GM21447 (cell line): ENCODE data around the gene NME3.

Experiments used
- ATAC-seq: cut with Tn5 transposase; IDR thresholded peaks from one replicate; pipeline ENCODE4 v1.9.1; 2021; ENCODE audit not compliant: unreplicated experiment

Gene NME3

DNA sequence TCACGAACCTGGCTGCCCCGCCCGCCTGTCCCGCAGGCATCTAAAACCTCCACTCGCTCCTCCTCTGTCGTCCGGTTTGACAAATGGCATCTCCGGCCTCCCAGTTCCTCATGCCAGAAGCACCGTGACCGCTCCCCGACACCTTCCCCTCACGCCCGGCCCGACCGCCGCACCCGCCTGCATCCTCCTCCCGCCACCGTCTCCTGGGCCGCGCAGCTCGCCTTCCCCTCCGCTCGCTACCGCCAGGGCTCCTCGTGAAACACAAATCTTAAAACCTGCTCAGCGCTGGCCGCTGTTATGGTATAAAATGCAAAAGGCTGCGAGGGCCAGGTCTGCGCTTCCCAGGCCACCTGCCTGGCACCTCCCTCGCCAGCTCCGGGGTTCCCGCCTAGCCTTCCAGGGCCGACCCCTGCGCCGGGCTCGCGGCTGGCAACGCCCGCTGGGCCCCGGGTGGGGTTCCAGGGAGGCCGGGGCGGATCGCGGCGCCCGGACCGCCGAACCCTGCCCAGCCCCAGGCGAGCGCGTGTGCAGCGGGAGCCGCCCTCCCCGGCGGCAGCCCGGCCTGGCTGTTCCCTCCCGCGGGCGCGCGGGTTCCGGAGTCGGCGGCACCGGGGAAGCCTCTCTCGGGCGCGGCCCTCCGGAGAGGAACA lies 10.5 kb upstream of the NME3 start:
- ATAC-seq = no peak

DNA sequence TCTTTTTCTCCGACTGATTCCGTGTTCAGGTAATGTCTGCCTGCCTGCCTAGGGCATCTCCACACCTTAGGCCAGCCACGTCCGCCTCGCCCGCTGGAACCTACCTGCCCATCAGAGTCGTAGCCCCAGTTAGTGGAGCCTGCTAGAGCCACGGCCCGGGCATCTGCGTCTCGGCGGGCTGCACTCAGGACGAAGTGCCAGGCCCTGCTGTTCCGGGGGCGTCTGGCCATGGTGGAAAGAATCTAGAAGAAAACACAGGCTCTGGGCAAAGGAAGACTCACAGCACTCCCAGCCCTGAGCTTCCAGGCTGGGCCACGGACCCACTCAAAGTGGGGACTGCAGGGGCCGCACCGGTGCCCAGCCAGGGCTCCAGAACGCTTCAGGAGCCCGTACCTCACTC lies 9.9 kb upstream of the NME3 start:
- no peak for ATAC-seq

DNA sequence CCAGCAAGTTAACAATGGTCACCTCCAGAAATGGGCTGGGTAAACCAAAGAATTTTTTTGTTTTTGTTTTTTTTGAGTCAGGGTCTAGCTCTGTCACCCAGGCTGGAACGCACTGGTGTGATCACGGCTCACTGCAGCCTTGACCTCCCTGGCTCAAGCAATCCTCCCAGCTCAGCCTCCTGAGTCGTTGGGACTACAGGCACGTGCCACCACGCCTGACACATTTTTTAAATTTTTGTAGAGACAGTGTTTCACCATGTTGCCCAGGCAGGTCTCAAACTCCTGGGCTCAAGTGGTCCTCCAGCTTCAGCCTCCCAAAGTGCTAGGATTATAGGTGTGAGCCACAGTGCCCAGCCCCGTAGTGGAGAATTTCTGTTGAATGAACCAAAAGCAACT lies 9.3 kb upstream of the NME3 start:
- ATAC-seq = no peak

DNA sequence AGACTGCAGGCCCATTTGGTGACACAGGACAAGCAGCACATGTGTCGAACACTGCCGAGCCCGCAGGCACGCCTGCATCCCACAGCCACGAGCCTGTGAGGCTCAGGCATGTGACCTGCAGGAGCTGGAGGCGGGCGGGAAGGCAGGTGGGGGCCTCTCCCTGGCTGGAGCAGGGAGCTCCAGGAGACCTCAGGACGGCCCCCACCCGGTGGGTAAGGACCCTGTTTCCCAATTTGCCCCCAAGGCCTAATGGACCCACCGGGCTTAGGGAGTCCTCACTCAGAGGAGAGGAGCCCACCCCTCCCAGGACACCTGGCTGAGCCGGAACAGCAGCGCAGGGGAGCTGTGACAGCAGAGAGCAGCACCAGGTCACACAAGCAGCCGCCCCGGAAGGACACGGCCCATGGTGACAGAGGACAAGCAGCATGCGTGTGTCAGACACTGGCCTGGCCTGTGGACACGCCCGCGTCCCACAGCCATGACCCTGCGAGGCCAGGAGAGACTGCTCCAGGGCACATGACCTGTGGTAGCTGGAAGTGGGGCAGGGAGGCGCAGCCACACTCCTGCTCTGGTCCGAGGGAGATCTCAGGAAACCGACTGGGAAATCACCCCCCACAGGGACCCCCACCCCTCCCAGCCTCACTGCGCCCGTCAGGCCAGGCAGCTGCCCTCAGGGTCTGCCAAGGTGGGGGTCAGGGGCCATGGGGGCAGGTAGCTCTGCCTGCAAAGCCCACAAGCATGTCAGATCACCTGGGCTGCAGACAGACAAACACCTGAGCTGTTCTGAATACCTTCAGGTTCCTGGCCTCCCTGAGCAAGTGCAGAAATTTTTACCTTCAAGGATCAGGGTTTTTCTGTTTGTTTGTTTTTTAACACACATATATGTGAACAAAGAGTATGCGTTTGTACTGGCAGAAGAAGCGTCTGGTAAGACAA lies 8.7 kb upstream of the NME3 start:
- no peak for ATAC-seq

DNA sequence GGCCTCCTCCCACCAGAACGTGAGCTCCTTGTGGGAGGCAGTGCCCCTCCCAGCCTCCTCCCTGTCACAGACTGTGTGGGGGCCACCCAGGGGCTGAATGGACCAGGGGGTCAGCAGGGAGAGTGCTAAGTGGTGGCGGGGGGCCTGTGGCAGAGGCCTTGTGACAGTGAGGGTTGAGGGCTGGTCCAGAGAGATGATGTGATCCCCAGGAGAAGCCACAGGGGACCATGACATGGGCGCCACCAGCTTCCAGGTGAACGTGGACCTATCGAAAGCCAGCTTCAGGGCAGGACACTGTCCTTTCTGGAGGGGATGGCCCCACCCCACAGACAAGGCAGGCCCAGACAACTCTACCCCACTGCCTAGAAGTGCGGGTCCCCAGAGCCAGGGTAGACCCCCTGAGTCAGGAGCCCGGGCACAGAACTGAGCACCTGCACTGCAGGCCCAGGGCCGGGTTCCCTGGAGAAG lies 7.9 kb upstream of the NME3 start:
- no peak for ATAC-seq

DNA sequence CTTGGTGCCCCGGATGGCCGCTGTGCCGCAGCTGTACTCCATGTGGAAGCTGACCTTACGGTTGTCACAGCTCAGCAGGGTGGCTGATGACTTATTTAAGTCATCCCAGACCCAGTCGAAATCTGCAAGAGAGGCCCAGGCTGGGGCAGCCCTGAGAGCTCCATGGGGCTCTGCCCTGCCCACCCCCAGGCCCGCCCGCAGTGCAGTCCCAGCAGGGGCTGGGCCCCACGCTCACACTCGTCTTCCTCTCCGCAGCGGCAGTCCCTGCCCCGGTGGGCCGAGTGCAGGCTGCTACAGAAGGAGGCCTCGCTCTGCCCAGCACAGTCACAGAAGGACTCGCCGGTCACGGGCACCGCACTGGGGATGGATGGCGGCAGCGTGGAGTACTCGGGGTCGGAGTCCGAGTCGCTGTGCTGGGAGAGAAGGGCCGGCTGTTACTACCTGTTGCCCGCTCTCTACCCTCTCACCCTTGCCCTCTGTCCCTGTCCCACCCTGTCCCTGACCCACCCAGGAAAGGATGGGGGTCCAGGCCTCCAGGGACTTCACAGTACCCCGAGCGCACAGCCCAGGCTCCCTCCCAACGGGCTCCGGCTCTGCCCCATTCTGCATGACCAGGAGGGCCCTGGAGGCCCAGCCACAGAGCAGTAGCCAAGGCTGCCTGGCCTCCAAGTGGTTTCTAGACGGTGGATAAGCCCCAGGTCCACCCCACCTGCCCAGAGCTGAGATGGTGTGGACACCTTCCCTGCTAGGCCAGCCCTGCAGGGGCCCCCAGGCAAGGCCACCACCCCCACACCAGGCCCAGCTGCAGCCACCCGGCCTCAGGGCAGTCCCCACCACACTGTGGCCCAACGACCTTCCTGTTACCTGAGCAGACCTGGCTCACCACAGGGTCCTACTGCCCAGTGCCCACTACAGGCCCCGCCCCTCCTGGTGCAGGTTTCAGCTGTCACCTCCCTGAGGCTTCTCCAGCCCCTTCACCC lies 7.1 kb upstream of the NME3 start:
- ATAC-seq = no peak

DNA sequence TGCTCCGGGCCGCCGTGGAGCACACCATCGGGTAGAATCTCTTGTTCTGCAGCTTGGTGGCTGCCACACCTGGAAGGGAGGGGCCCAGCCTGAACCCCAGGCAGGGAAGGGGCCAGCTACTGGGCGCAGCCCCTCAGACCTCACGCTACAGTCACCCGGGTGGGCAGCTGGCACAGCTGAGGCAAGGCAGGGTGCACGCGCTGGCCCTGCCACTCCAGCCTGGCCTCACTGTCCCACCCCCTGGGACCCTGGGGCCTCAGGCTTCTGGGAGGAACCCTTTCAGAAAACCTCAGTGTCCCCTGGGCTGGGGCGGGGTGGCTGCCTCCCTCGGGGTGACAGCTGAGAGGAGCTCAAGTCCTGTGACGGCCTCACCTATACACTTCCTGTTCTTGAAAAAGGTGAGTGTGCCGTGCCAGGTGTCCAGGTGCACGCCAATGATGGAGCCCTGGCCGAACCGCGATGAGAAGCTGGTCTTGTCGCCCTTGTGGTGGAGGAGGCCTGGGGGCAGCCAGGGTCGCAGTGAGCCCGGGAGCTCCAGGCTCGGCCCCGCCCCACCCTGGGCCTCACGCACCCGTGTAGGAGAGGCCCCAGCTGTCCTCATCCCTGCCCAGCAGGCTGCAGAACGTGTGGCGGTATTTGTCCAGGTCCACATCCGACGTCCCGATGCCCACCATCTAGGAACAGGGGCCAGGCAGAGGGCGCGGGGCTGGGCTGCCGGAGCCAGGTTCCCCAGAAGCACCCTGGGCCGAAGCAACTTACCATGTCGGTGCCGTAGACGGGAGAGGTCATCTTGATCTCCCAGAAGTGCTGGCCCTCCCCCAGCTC lies 6.2 kb upstream of the NME3 start:
- no peak for ATAC-seq

DNA sequence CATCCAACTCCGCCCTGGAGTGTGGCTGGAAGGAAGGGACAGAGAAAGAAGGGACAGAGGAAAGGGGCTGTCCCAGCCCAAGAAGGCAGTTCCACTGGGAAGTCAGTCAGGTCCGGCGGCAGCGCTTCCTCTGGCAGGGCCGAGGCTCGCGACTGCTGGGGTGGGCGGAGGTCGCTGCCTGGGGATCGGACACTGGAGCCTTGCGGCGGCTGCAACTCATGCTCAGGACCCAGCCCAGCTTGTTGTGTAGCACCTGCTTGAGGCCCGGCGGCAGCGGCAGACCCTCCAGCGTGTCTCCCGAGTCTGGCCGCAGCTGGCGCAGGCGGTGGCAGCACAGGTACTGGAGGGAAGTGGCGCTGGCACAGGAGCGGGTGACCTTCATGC lies 5.6 kb upstream of the NME3 start:
- ATAC-seq = no peak

DNA sequence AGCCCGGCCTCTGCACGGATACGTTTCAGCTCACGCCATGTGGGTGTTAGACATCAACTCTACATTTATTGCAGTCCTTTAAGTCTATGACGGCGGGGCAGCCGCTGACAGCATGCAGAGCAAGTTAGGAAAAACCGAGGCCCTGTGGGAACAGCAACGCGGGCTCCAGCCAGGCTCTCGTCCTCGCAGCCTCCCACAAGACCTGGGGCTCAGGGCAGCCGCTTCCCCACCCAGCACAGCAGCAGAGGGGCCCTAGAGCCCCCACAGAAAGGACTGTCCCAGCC lies 5.3 kb upstream of the NME3 start:
- no peak for ATAC-seq

DNA sequence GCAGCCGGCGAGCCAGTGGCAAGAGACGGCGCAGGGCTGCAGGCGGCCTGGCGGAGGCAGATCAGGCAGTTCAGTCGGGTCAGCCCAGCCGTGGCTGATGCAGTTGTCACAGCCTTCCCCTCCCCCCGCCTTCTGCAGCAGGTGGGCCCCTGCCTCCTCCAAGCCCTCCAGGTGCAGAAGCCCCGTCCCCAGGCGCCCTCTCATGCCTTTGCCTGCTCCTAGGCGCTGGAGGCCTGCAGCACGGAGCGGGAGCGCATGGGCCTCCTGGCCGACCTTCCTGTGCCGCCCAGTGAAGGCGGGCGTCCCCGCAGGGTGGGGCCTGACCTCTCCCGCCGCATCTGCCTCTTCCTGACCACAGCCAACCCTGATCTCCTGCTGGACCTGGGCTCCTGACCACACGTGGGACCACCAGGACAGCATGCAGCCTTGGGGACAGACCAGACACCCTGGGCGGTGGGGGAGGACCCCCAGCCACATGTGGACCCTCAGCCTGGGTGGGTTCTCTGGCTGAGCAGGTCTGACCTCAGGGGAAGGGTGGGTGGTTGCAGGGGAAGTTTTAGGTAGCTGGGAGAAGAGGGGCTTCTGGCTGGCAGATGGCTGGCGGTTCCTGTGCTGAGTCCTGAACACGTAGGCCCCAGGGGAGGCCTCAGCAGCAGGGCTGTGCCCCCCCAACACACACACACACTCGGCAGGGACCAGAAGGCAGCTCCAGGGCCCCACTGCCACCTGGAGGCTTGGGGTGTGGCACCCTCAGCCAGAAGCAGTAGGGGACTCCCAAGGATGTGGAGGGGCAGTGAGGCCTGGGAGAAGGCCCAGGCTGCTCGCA lies 4.7 kb upstream of the NME3 start:
- no peak for ATAC-seq

DNA sequence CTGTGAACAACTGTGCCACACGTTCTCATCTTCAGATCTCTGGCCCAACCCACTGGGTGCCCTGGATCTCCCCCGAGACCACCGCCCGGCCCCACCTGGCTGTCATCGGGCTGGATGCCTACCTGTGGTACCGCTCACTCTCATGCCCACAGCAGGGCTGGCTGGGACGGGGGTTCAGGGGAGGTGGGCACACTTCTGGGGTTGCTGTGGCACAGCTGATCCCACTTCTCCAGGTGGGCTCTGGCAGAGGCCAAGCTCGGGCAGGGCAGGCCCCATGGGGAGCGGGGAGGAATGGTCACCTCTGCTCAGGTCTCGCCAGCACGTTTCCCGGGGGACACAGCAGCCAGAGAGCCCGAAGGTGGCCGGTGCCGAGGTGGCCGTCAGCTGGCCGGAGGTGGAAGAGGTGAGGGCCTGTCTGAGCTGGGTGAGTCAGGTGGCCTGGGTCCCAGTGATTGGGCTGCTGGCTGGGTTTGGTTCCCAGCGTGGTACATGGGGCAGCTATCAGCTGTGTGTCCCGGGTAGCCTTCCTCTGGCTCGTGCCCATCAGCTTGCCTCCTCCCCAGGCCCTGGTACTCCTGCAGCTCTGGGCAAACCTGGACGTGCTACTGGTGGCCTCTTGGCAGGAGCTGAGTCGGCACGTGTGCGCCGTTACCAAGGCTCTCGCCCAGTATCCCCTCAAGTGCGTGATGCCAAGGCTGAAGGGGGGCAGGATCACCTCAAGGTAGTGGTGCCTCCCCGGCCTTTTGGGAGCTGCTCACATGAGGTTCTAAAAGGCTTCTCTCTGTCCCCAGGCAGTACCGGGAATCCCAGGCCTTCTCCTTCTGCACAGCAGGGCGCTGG lies 3.9 kb upstream of the NME3 start:
- no peak for ATAC-seq

DNA sequence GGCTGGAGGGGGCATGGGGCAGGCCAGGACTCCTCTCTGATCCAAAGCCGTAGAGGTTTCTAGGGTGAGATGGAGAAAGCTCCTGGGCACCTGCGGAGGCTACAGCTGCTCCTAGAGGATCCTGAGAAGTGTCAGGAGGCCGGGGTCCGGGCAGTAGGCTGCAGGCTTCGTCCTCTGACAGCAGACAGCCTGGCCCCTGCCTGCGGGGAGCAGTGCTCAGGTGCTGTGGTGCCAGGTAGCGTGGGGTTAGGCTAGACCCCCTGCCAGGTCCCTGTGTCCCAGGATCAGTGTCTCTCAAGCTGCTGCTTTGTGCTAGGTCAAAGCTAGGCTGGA lies 3.1 kb upstream of the NME3 start:
- no peak for ATAC-seq

DNA sequence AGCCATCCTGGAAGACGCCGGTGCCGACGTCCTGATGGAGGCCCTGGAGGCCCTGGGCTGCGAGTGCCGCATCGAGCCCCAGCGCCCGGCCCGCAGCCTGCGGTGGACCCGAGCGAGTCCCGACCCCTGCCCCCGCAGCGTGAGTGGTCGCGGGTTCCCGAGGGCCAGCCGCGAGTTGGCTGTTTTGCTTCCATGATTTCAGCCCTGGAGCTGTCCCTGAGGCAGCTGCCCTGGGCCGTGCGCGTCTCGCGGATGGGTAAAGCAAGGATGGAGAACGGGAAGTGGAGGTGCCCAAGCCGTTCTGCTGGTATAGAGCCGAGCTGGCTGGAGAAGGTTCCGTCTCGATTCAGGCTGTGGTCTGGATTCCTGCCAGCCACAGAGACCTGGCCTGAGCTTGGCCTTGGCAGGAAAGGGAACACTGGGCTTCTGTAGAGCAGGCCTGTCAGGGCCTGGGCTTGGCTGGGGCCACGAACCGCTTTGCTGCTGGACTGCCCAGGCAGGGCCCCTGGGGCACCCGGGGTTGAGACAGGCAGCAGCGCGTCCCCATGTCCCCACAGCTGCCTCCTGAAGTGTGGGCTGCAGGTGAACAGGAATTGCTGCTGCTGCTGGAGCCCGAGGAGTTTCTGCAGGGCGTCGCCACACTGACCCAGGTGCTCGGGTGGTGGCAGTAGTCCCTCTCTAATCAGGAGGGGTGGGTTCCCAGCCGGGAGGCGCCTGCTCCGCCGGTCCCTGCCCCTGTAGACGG lies 2.5 kb upstream of the NME3 start:
- ATAC-seq = no peak

DNA sequence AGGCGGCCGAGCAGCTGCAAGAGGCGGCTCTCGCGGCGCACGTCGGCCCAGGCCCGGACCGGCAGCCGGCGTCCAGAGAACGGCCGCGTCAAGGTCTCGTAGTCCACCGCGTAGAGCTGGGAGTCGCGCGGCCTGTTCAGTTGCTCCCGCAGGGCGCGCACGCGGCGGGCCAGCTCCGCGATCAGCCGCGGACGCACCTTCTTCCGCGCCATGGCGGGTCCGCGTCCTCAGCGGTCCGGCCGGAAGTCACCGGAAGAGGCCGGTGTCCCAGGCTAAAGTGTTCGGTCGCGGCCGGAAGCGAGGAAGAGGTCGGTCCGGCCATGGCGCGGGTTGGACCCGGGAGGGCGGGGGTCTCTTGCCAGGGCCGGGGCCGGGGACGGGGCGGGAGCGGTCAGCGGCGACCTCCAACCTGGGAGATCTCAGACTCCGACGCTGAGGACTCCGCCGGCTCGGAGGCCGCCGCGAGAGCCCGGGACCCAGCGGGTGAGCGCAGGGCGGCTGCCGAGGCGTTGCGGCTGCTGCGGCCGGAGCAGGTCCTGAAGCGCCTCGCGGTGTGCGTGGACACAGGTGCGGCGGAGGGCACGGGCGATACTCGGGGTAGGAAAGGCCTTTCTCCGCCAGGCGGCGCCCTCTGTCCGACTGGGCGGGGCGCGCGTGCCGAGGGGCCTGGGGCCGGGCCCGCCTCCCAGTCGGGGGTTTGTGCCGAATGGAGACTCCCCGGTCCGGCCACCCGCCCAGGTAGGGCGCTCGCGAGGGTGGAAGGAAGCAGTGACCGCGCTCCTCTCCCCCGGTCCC lies 1.8 kb upstream of the NME3 start, which contains the start of gene MRPS34:
Gene MRPS34, minus strand, starts transcription at position 227 of the 795 bp plus-strand sequence. Its CDS starts 15 bp downstream, at position 212.
- peak; percentile 33 for ATAC-seq

DNA sequence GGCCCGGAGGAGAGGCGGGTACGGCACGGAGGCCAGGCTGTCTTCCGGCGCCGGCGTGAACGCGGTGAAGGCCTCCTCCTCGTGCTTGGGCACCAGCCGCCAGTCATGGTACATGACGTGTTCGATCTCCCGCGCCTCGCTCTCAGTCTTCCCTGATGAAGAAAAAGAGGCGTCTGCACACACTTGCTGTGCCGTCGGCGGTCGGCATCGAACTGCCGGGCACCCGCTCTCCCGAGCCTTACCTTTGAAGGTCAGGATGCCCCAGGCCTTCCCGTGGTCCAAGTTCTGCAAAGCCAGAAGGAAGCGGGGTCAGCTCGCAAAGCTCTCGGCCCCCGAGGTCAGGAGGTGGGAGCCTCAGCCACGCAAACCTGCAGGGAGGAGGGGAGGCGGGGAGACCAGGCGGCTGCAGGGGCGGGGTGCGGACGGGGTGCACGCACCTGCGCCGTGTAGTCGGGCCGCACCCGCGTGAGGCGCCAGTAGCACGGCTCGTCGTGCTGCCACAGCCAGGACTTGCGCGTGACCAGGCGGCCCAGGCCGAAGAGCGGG lies 1.1 kb upstream of the NME3 start, which contains the start of gene EME2:
Gene EME2, plus strand, starts transcription at position 449 of the 546 bp plus-strand sequence. CDS start 418 bp downstream, outside the sequence.
- ATAC-seq = no peak

DNA sequence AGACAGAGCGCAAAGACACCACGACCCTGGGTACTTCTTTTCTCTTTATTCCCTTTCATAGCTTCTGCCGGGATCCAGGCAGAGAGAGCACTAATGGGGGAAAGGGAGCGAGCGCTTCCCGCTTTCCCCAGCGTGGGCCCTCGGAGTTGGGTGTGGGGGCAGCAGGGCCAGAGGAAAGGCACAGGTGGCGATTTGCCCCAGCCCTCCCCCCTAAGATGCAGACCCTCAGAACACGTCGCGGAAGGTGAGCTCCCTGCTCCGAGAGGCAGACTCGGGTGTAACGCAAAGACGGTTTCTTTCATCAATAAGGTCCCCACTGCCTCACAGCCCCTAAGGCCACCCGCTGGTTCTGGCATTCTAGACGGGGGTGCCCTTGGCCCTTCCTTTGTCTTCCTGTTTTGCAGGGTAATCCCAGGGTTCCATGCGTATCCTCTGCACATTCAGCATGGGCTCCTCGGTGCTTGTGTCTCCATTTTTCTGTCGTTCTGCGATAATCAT lies 570 bp upstream of the NME3 start:
- no peak for ATAC-seq
